ENCODE measurements around the gene ZBTB46.

DNA sequence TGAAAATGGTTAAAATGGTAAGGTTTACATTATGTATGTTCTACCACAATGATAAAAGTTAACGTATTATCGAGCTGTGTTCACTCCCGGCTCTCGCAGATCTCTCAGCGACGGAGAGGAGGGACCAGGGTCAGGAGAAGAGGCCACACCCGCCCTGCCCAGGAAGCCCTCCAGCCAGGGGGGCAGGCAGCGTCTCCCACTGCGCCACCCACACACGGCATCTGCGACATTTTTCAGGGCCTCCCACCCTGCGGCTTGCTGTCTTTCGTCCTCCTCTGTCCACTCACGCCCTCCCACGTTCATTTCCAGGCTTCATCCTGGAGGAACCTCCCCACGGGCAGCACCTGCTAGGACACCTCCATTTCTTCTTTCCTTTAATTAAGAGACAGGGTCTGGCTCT, 43.3 kb downstream of the ZBTB46 start:
- TF ChIP-seq EZH2phosphoT487 (IDR thresholded peaks at IDR 0.05; ENCODE audit: borderline replicate concordance) = no peak
- TF ChIP-seq, protein P1, sequence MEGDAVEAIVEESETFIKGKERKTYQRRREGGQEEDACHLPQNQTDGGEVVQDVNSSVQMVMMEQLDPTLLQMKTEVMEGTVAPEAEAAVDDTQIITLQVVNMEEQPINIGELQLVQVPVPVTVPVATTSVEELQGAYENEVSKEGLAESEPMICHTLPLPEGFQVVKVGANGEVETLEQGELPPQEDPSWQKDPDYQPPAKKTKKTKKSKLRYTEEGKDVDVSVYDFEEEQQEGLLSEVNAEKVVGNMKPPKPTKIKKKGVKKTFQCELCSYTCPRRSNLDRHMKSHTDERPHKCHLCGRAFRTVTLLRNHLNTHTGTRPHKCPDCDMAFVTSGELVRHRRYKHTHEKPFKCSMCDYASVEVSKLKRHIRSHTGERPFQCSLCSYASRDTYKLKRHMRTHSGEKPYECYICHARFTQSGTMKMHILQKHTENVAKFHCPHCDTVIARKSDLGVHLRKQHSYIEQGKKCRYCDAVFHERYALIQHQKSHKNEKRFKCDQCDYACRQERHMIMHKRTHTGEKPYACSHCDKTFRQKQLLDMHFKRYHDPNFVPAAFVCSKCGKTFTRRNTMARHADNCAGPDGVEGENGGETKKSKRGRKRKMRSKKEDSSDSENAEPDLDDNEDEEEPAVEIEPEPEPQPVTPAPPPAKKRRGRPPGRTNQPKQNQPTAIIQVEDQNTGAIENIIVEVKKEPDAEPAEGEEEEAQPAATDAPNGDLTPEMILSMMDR (conservative IDR thresholded peaks at IDR 0.05; ENCODE audit: low read length) = no peak
